ENCODE data around the gene IL17RB.

DNA sequence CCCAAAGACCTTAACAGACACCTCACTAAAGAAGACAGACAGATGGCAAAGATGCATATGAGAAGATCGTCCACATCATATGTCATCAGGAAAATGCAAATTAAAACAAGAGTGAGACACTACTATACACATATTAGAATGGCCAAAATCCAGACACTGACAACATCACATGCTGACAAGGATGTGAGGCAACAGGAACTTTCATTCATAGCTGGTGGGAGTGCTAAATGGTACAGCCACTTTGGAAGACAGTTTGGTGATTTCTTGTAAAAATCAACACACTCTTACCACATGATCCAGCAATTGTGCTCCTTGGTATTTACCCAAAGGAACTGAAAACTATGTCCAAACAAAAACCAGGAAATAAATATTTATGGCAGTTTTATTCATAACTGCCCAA is 17.8 kb upstream of the IL17RB start:
- no peak for TF ChIP-seq POLR2AphosphoS5 (IDR thresholded peaks at IDR 0.05; ENCODE audit: low read depth, low read length)
- TF ChIP-seq, protein P1, sequence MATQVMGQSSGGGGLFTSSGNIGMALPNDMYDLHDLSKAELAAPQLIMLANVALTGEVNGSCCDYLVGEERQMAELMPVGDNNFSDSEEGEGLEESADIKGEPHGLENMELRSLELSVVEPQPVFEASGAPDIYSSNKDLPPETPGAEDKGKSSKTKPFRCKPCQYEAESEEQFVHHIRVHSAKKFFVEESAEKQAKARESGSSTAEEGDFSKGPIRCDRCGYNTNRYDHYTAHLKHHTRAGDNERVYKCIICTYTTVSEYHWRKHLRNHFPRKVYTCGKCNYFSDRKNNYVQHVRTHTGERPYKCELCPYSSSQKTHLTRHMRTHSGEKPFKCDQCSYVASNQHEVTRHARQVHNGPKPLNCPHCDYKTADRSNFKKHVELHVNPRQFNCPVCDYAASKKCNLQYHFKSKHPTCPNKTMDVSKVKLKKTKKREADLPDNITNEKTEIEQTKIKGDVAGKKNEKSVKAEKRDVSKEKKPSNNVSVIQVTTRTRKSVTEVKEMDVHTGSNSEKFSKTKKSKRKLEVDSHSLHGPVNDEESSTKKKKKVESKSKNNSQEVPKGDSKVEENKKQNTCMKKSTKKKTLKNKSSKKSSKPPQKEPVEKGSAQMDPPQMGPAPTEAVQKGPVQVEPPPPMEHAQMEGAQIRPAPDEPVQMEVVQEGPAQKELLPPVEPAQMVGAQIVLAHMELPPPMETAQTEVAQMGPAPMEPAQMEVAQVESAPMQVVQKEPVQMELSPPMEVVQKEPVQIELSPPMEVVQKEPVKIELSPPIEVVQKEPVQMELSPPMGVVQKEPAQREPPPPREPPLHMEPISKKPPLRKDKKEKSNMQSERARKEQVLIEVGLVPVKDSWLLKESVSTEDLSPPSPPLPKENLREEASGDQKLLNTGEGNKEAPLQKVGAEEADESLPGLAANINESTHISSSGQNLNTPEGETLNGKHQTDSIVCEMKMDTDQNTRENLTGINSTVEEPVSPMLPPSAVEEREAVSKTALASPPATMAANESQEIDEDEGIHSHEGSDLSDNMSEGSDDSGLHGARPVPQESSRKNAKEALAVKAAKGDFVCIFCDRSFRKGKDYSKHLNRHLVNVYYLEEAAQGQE (IDR thresholded peaks at IDR 0.05; ENCODE audit: insufficient read depth in 1 of 2, low read depth in 2 of 2, low read length in 2 of 2): no peak

Data from PFSK-1 (cell line).